T-helper 2 cell treated with Interferon-gamma antibody and Interleukin-4, amounts not matched to agents 5 μg/mL and 100 μg/mL, for 36 hours (primary cell): ENCODE data around the gene CNGA2.

Source experiments
- DNase-seq: peaks from one replicate; pipeline ENCODE4 v3.0.0; 2021; ENCODE audit warnings: low spot score
- H3K27ac Mint-ChIP-seq: one replicate; pipeline ENCODE4 v1.8.0; 2021; ENCODE audit warnings: mild to moderate bottlenecking, mixed read lengths
- H3K27me3 Mint-ChIP-seq: one replicate; pipeline ENCODE4 v1.8.0; 2021; ENCODE audit warnings: low read depth, mixed read lengths
- H3K36me3 Mint-ChIP-seq: one replicate; pipeline ENCODE4 v1.8.0; 2021; ENCODE audit warnings: low read depth, mixed read lengths
- H3K4me1 Mint-ChIP-seq: one replicate; pipeline ENCODE4 v1.8.0; 2021; ENCODE audit warnings: low read depth, mixed read lengths
- H3K4me3 Mint-ChIP-seq: one replicate; pipeline ENCODE4 v1.8.0; 2022; ENCODE audit warnings: mild to moderate bottlenecking, moderate library complexity, mixed read lengths
- H3K9me3 Mint-ChIP-seq: one replicate; pipeline ENCODE4 v1.8.0; 2021; ENCODE audit warnings: mixed read lengths

CNGA2 gene

GRCh38 chrX:151702026-151702714, 32.4 kb upstream of the CNGA2 start:
- no peak for DNase-seq
- no peaks in the 10 kb centered on the region for H3K9me3 Mint-ChIP-seq
- H3K4me1 Mint-ChIP-seq, result no peaks in the 10 kb centered on the region
- no peak overlapping the region for H3K27ac Mint-ChIP-seq
- no peaks in the 10 kb centered on the region for H3K27me3 Mint-ChIP-seq
- no peak overlapping the region for H3K4me3 Mint-ChIP-seq
- no peaks in the 10 kb centered on the region for H3K36me3 Mint-ChIP-seq

- Mint-ChIP-seq H3K4me1 (no peaks in the 10 kb centered on the region), H3K27ac (no peak overlapping the region), H3K9me3 (no peaks in the 10 kb centered on the region), H3K36me3 (no peaks in the 10 kb centered on the region), H3K4me3 (no peak overlapping the region), H3K27me3 (no peaks in the 10 kb centered on the region)
- no peak for DNase-seq
These were observed 31.7 kb upstream of the CNGA2 start for GRCh38 chrX:151702741-151703340.

GRCh38 chrX:151703487-151703886, 31.1 kb upstream of the CNGA2 start:
- Mint-ChIP-seq H3K4me1 (no peaks in the 10 kb centered on the region), H3K4me3 (no peak overlapping the region), H3K36me3 (no peaks in the 10 kb centered on the region), H3K9me3 (no peaks in the 10 kb centered on the region), H3K27ac (no peak overlapping the region), H3K27me3 (no peaks in the 10 kb centered on the region)
- no peak for DNase-seq

GRCh38 chrX:151704041-151704663, 30.4 kb upstream of the CNGA2 start:
- Mint-ChIP-seq H3K27ac (no peak overlapping the region), H3K4me3 (no peak overlapping the region), H3K9me3 (no peaks in the 10 kb centered on the region), H3K4me1 (no peaks in the 10 kb centered on the region), H3K27me3 (no peaks in the 10 kb centered on the region), H3K36me3 (no peaks in the 10 kb centered on the region)
- DNase-seq, result no peak

GRCh38 chrX:151708821-151709220, 25.7 kb upstream of the CNGA2 start:
- no peak for DNase-seq
- Mint-ChIP-seq H3K27me3 (no peaks in the 10 kb centered on the region), H3K4me1 (no peaks in the 10 kb centered on the region), H3K36me3 (no peaks in the 10 kb centered on the region), H3K27ac (no peak overlapping the region), H3K9me3 (no peaks in the 10 kb centered on the region), H3K4me3 (no peak overlapping the region)

- no peak overlapping the region for H3K27ac Mint-ChIP-seq
These were observed 24.1 kb upstream of the CNGA2 start for GRCh38 chrX:151710457-151710856.

GRCh38 chrX:151711154-151711553, 23.4 kb upstream of the CNGA2 start:
- no peak overlapping the region for H3K27ac Mint-ChIP-seq

More at GRCh38 chrX:151710457-151710856, 24.1 kb upstream of the CNGA2 start:
- Mint-ChIP-seq H3K27me3 (no peaks in the 10 kb centered on the region), H3K4me3 (no peak overlapping the region), H3K4me1 (no peaks in the 10 kb centered on the region), H3K9me3 (no peaks in the 10 kb centered on the region), H3K36me3 (no peaks in the 10 kb centered on the region)
- no peak for DNase-seq

GRCh38 chrX:151711787-151712186, 22.8 kb upstream of the CNGA2 start:
- no peaks in the 10 kb centered on the region for H3K4me1 Mint-ChIP-seq
- H3K4me3 Mint-ChIP-seq, result no peak overlapping the region
- H3K36me3 Mint-ChIP-seq, result no peaks in the 10 kb centered on the region
- H3K27ac Mint-ChIP-seq, result no peak overlapping the region
- H3K27me3 Mint-ChIP-seq, result no peaks in the 10 kb centered on the region
- H3K9me3 Mint-ChIP-seq, result no peaks in the 10 kb centered on the region
- no peak for DNase-seq

More at GRCh38 chrX:151711154-151711553, 23.4 kb upstream of the CNGA2 start:
- no peaks in the 10 kb centered on the region for H3K4me1 Mint-ChIP-seq
- H3K27me3 Mint-ChIP-seq, result no peaks in the 10 kb centered on the region
- H3K4me3 Mint-ChIP-seq, result no peak overlapping the region
- H3K9me3 Mint-ChIP-seq, result no peaks in the 10 kb centered on the region
- no peak for DNase-seq
- no peaks in the 10 kb centered on the region for H3K36me3 Mint-ChIP-seq

- Mint-ChIP-seq H3K27ac (no peak overlapping the region), H3K36me3 (no peaks in the 10 kb centered on the region), H3K9me3 (no peaks in the 10 kb centered on the region), H3K4me1 (no peaks in the 10 kb centered on the region), H3K27me3 (no peaks in the 10 kb centered on the region), H3K4me3 (no peak overlapping the region)
- DNase-seq, result no peak
These were observed 22.3 kb upstream of the CNGA2 start for GRCh38 chrX:151712253-151712652.

GRCh38 chrX:151713849-151714248, 20.7 kb upstream of the CNGA2 start:
- no peak for DNase-seq
- Mint-ChIP-seq H3K27me3 (no peaks in the 10 kb centered on the region), H3K36me3 (no peaks in the 10 kb centered on the region), H3K9me3 (no peaks in the 10 kb centered on the region), H3K4me3 (no peak overlapping the region), H3K27ac (no peak overlapping the region), H3K4me1 (no peaks in the 10 kb centered on the region)

- no peak for DNase-seq
- Mint-ChIP-seq H3K9me3 (no peaks in the 10 kb centered on the region), H3K4me3 (no peak overlapping the region), H3K36me3 (no peaks in the 10 kb centered on the region), H3K4me1 (no peaks in the 10 kb centered on the region), H3K27ac (no peak overlapping the region), H3K27me3 (no peaks in the 10 kb centered on the region)
These were observed 20.2 kb upstream of the CNGA2 start for GRCh38 chrX:151714362-151714761.

GRCh38 chrX:151715752-151716151, 18.8 kb upstream of the CNGA2 start, which contains the start of gene FATE1:
TSS of gene FATE1 (plus strand) at chrX:151716035. CDS start at chrX:151716120, 85 bp downstream.
- H3K27ac Mint-ChIP-seq, result no peak within 1 kb of the TSS
- DNase-seq, result no peak
- H3K4me3 Mint-ChIP-seq, result no peak within 1 kb of the TSS
- no peaks in the 10 kb centered on the region for H3K4me1 Mint-ChIP-seq
- no peaks in the 10 kb centered on the region for H3K36me3 Mint-ChIP-seq
- H3K27me3 Mint-ChIP-seq, result no peaks in the 10 kb centered on the region
- no peaks in the 10 kb centered on the region for H3K9me3 Mint-ChIP-seq

GRCh38 chrX:151722241-151722846, 12.2 kb upstream of the CNGA2 start:
- Mint-ChIP-seq H3K36me3 (no peaks in the 10 kb centered on the region), H3K27ac (no peak overlapping the region), H3K27me3 (no peaks in the 10 kb centered on the region), H3K9me3 (no peaks in the 10 kb centered on the region), H3K4me1 (no peaks in the 10 kb centered on the region), H3K4me3 (no peak overlapping the region)
- DNase-seq, result no peak

- Mint-ChIP-seq H3K4me3 (no peak overlapping the region), H3K27me3 (no peaks in the 10 kb centered on the region), H3K9me3 (no peaks in the 10 kb centered on the region), H3K27ac (no peak overlapping the region), H3K36me3 (no peaks in the 10 kb centered on the region), H3K4me1 (no peaks in the 10 kb centered on the region)
- DNase-seq, result no peak
These were observed 11.3 kb upstream of the CNGA2 start for GRCh38 chrX:151723156-151723760.
